ENCODE measurements around the gene APBB3. TPM values are rescaled to one million over a fixed set of nuclear protein-coding genes. Genes with fewer than 3 reads are reported as not detected.

The APBB3 gene
- total and polyA plus RNA-seq, 9 of the 15 experiments (the other 6 are each of a cell fraction or from before 2014, with no cell fraction given), result 0.17 to 24.3 (median 9.5) TPM

DNA sequence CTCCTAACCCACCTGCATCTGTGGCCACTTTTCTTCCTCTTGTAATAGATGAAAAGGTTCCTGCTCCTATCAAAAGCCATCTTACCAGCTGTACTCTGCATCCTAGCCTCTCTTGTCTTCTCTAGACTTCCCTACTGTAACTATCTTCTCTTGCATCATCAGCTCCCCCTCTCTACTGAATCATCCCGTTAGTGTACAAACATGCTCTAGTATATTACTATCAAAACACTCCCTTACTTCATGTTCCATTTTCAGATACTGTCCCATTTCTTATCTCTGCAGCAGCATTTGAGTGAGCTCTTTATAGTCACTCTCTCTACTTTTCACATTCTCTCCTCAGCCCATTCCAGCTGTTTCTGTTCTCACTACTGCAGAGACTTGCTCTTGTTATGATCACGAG, 9.9 kb downstream of the APBB3 start (continued):
- TF ChIP-seq, protein P1, sequence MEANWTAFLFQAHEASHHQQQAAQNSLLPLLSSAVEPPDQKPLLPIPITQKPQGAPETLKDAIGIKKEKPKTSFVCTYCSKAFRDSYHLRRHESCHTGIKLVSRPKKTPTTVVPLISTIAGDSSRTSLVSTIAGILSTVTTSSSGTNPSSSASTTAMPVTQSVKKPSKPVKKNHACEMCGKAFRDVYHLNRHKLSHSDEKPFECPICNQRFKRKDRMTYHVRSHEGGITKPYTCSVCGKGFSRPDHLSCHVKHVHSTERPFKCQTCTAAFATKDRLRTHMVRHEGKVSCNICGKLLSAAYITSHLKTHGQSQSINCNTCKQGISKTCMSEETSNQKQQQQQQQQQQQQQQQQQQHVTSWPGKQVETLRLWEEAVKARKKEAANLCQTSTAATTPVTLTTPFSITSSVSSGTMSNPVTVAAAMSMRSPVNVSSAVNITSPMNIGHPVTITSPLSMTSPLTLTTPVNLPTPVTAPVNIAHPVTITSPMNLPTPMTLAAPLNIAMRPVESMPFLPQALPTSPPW (CRISPR knock-in tag; IDR thresholded peaks at IDR 0.05), result peak; percentile 16; the same call in 1 of the 2 replicates
- TF ChIP-seq ETS1 (conservative IDR thresholded peaks at IDR 0.05; ENCODE audit: control insufficient read depth, low read depth, low read length) (no peak), ZNF436 (CRISPR knock-in tag; IDR thresholded peaks at IDR 0.05) (no peak), KDM4B (IDR thresholded peaks at IDR 0.05; ENCODE audit: borderline replicate concordance in 2 of 2, low read depth in 1 of 2) (no peak), PHB (CRISPR knock-in tag; IDR thresholded peaks at IDR 0.05) (no peak), NFE2 (IDR thresholded peaks at IDR 0.05; ENCODE audit: low read depth) (no peak), SETDB1 (IDR thresholded peaks at IDR 0.05; ENCODE audit: low read length) (no peak), HDAC8 (tag; IDR thresholded peaks at IDR 0.05) (no peak), ZBTB11 (CRISPR knock-in tag; IDR thresholded peaks at IDR 0.05) (no peak), FUS (optimal IDR thresholded peaks at IDR 0.05; ENCODE audit: low read depth, low read length) (no peak), HNRNPL (IDR thresholded peaks at IDR 0.05; ENCODE audit: low read depth, low read length) (no peak), MCM7 (IDR thresholded peaks at IDR 0.05) (no peak), ZFP91 (CRISPR knock-in tag; IDR thresholded peaks at IDR 0.05) (no peak), ZBTB5 (IDR thresholded peaks at IDR 0.05) (no peak), MAFK (IDR thresholded peaks at IDR 0.05; ENCODE audit: low read length) (no peak)
- TF ChIP-seq, protein P2, sequence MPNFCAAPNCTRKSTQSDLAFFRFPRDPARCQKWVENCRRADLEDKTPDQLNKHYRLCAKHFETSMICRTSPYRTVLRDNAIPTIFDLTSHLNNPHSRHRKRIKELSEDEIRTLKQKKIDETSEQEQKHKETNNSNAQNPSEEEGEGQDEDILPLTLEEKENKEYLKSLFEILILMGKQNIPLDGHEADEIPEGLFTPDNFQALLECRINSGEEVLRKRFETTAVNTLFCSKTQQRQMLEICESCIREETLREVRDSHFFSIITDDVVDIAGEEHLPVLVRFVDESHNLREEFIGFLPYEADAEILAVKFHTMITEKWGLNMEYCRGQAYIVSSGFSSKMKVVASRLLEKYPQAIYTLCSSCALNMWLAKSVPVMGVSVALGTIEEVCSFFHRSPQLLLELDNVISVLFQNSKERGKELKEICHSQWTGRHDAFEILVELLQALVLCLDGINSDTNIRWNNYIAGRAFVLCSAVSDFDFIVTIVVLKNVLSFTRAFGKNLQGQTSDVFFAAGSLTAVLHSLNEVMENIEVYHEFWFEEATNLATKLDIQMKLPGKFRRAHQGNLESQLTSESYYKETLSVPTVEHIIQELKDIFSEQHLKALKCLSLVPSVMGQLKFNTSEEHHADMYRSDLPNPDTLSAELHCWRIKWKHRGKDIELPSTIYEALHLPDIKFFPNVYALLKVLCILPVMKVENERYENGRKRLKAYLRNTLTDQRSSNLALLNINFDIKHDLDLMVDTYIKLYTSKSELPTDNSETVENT (CRISPR knock-in tag; IDR thresholded peaks at IDR 0.05), result no peak

Measured in K562 (cell line).